PC-9 (cell line): ENCODE measurements around the gene PLB1. TPM values are rescaled to one million over a fixed set of nuclear protein-coding genes. Genes with fewer than 3 reads are reported as not detected.

Experiments used
- BruUV-seq: library from RNA; stranded (reverse); fragments of 400-500 nt; replicated peaks from 2 replicates; lab custom pipeline; 2021; lab: Mats Ljungman, UMichigan
- CTCF ChIA-PET: fragments of 300-600 bp; sonication (Branson Sonifier 250); formaldehyde crosslinking; loops from one replicate; lab custom pipeline; 2022; ENCODE audit warnings: antibody characterized with exemption; lab: Charles Lee
- POLR2A ChIA-PET: fragments of 300-600 bp; sonication (Branson Sonifier 250); formaldehyde crosslinking; loops from one replicate; lab custom pipeline; 2022; ENCODE audit warnings: antibody characterized with exemption; ENCODE audit not compliant: unreplicated experiment; lab: Charles Lee
- DNase-seq, 2 experiments: peaks; one replicate each; pipeline versions ENCODE4 v3.0.0 to v3.0.0-alpha.2; 2015 to 2022; ENCODE audit warnings: mixed read lengths in 1 of 2
- H2AFZ ChIP-seq: fragments of 200-600 bp; sonication (generic); 2 replicates; pipeline ENCODE4 v1.8.1; 2017; ENCODE audit warnings: antibody characterized with exemption
- H3F3A ChIP-seq: fragments of 200-600 bp; sonication (generic); 2 replicates; pipeline ENCODE4 v1.8.1; 2017; ENCODE audit warnings: antibody characterized with exemption, mild to moderate bottlenecking, low read depth; ENCODE audit not compliant: insufficient read depth
- H3K27ac ChIP-seq: fragments of 200-600 bp; sonication (generic); 2 replicates; pipeline ENCODE4 v1.6.1; 2016; ENCODE audit warnings: mixed run types
- H3K27me3 ChIP-seq: fragments of 200-600 bp; sonication (generic); 2 replicates; pipeline ENCODE4 v1.6.1; 2016; ENCODE audit warnings: low read depth, mixed run types; ENCODE audit not compliant: insufficient read depth
- H3K36me3 ChIP-seq: fragments of 200-600 bp; sonication (generic); 2 replicates; pipeline ENCODE4 v1.6.1; 2016; ENCODE audit warnings: low read depth, mixed run types
- H3K4me1 ChIP-seq: fragments of 200-600 bp; sonication (generic); replicated peaks from 2 replicates; pipeline ENCODE4 v1.6.1; 2016; ENCODE audit warnings: mixed run types; ENCODE audit not compliant: insufficient read depth
- H3K4me2 ChIP-seq: fragments of 200-600 bp; sonication (generic); 2 replicates; pipeline ENCODE4 v1.6.1; 2017; ENCODE audit warnings: mixed run types
- H3K4me3 ChIP-seq: fragments of 200-600 bp; sonication (generic); 2 replicates; pipeline ENCODE4 v1.6.1; 2016; ENCODE audit warnings: mixed run types
- H3K79me2 ChIP-seq: fragments of 200-600 bp; sonication (generic); 2 replicates; pipeline ENCODE4 v1.6.1; 2017; ENCODE audit warnings: low read depth, mixed run types
- H3K9me2 ChIP-seq: fragments of 200-600 bp; sonication (generic); 2 replicates; pipeline ENCODE4 v1.8.1; 2017; ENCODE audit warnings: mild to moderate bottlenecking; ENCODE audit not compliant: insufficient read depth
- H3K9me3 ChIP-seq: fragments of 200-600 bp; sonication (generic); 2 replicates; pipeline ENCODE4 v1.8.1; 2016; ENCODE audit warnings: low read depth; ENCODE audit not compliant: insufficient read depth
- H4K20me1 ChIP-seq: fragments of 200-600 bp; sonication (generic); 2 replicates; pipeline ENCODE4 v1.8.1; 2017; ENCODE audit not compliant: insufficient read depth
- EZH2 ChIP-seq: fragments of 200-600 bp; sonication (generic); IDR thresholded peaks from 2 replicates; pipeline ENCODE4 v1.8.0; 2017; ENCODE audit warnings: antibody characterized with exemption, low read depth
- intact Hi-C: fragments of 100-400 bp; cut with micrococcal nuclease; formaldehyde crosslinking; loops from one replicate; pipeline ENCODE4 v1.10.0; 2022; ENCODE audit not compliant: unreplicated experiment
- total RNA-seq: library from RNA; stranded (reverse); gene quantifications from 2 replicates; pipeline ENCODE4 v1.2.3, GENCODE V29; 2021
- TF ChIP-seq, protein P1 (sequence below): fragments of 200-600 bp; sonication (generic); conservative IDR thresholded peaks from 2 replicates; pipeline ENCODE4 v1.6.1; 2017; ENCODE audit warnings: mixed run types, antibody characterized with exemption, mild to moderate bottlenecking, moderate library complexity

PLB1 gene
- total RNA-seq, 1 experiment from 2014 or later: 2.7 TPM

DNA sequence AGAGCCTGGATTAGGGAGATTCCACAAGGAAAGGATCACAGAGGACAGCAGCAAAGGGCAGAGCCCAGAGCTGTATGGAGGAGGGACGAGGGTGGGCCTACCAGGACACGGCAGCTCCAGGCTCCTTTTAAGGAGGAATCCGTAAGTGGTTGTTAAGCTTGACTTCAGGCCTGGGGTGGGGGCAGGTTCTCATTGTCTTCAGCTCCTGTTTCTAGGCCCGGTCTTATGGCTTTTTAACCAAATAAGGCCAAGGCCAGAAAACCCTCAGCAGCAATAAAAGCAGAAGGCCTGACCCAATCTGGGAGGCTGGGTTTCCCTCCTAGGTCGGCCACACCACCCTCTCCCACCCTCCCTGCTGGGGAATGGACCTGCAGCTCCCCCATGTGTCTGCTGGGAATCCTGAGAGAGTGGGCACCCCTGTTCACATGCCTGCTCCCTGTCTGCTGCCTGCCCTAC lies 111.2 kb downstream of the PLB1 start:
- H2AFZ ChIP-seq: no peak overlapping the region
- H3F3A ChIP-seq: peaks cover 47% of the 10 kb centered on the region
- no peak overlapping the region for H3K27ac ChIP-seq
- no TSS peak for BruUV-seq
- no peak for TF ChIP-seq EZH2
- TF ChIP-seq, protein P1, sequence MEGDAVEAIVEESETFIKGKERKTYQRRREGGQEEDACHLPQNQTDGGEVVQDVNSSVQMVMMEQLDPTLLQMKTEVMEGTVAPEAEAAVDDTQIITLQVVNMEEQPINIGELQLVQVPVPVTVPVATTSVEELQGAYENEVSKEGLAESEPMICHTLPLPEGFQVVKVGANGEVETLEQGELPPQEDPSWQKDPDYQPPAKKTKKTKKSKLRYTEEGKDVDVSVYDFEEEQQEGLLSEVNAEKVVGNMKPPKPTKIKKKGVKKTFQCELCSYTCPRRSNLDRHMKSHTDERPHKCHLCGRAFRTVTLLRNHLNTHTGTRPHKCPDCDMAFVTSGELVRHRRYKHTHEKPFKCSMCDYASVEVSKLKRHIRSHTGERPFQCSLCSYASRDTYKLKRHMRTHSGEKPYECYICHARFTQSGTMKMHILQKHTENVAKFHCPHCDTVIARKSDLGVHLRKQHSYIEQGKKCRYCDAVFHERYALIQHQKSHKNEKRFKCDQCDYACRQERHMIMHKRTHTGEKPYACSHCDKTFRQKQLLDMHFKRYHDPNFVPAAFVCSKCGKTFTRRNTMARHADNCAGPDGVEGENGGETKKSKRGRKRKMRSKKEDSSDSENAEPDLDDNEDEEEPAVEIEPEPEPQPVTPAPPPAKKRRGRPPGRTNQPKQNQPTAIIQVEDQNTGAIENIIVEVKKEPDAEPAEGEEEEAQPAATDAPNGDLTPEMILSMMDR: no peak
- CTCF ChIA-PET: no interaction called here
- H3K4me3 ChIP-seq: no peak overlapping the region
- H3K9me2 ChIP-seq: no peaks in the 10 kb centered on the region
- no peak for DNase-seq
- H3K27me3 ChIP-seq: no peaks in the 10 kb centered on the region
- H3K4me2 ChIP-seq: no peak overlapping the region
- peaks cover 52% of the 10 kb centered on the region for H3K4me1 ChIP-seq
- H3K36me3 ChIP-seq: no peaks in the 10 kb centered on the region
- intact Hi-C loops: no loop called here
- POLR2A ChIA-PET: interaction anchor here (0.7 kb wide), 1 partner anchor 11 kb away, joined by 3 read pairs; no protein-coding TSS in a partner anchor
- H3K9me3 ChIP-seq: 0 out of 2 replicates have a peak, but pooled peaks cover 3% of the 10 kb centered on the region
- no peaks in the 10 kb centered on the region for H4K20me1 ChIP-seq
- H3K79me2 ChIP-seq: no peaks in the 10 kb centered on the region

- TF ChIP-seq EZH2: no peak
- TF ChIP-seq, protein P1: no peak
- no peak overlapping the region for H3K4me2 ChIP-seq
- ChIA-PET POLR2A (no interaction called here), CTCF (no interaction called here)
- no peaks in the 10 kb centered on the region for H3K27me3 ChIP-seq
- H3K27ac ChIP-seq: no peak overlapping the region
- no peaks in the 10 kb centered on the region for H3K9me2 ChIP-seq
- no peaks in the 10 kb centered on the region for H3K36me3 ChIP-seq
- no peaks in the 10 kb centered on the region for H4K20me1 ChIP-seq
- H3K79me2 ChIP-seq: no peaks in the 10 kb centered on the region
- H3K4me3 ChIP-seq: no peak overlapping the region
- H3F3A ChIP-seq: peaks cover 48% of the 10 kb centered on the region
- peaks cover 55% of the 10 kb centered on the region for H3K4me1 ChIP-seq
- DNase-seq: no peak
- H3K9me3 ChIP-seq: 0 out of 2 replicates have a peak, but pooled peaks cover 3% of the 10 kb centered on the region
- intact Hi-C loops: no loop called here
- no peak overlapping the region for H2AFZ ChIP-seq
- no TSS peak for BruUV-seq
Measured at GRCh38 chr2:28607730-28608499, 112.1 kb downstream of the PLB1 start.

DNA sequence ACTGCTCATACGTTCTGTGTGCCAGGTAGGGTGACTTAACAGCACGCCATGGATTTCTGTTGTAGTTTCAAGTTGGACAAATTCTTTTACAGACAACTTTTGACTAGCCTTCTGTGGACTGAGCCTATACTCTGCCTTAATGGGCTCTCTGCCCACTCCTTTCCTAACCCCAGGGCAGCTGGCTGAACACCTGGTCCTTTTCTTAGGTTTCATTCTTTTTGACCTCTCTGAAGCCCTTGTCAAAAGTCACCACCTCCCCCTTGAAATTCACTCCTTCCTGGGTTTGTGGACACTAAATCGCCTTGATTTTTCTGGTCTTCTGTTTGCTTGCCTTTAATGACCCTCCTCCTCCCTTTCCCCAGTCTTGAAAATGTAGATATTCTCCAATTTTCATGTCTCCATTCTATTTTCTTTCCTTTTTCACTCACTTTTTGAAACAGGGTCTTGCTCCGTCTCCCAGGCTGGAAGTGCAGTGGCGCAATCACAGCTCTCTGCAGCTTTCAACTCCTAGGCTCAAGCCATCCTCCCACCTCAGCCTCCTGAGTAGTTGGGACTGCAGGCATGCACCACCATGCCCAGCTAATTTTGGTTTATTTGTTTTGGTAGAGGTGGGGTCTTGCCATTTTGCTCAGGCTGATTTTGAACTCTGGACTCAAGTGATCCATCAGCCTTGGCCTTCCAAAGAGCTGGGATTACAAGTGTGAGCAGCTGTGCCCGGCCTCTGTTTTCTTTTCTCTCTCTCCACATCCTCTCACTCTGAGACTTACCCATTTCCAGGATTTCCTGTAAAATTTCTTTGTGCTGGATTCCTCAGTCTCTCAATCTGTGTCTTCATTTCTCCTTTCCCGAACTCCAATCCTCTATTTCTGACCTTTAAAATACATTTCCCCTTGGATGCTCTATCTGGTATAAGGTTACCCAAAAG lies 112.9 kb downstream of the PLB1 start:
- CTCF ChIA-PET: no interaction called here
- TF ChIP-seq EZH2: no peak
- TF ChIP-seq, protein P1: no peak
- Histone ChIP-seq H3K9me3 (0 out of 2 replicates have a peak, but pooled peaks cover 3% of the 10 kb centered on the region), H3K79me2 (no peaks in the 10 kb centered on the region), H3K27me3 (no peaks in the 10 kb centered on the region), H3K36me3 (no peaks in the 10 kb centered on the region), H3K4me3 (no peak overlapping the region), H3F3A (peaks cover 48% of the 10 kb centered on the region), H3K4me2 (no peak overlapping the region), H2AFZ (no peak overlapping the region), H4K20me1 (no peaks in the 10 kb centered on the region), H3K4me1 (peaks cover 55% of the 10 kb centered on the region), H3K27ac (no peak overlapping the region), H3K9me2 (no peaks in the 10 kb centered on the region)
- no peak for DNase-seq
- intact Hi-C loops: no loop called here
- BruUV-seq: no TSS peak
- POLR2A ChIA-PET: no interaction called here
